ENCODE measurements around the gene PORCN. TPM values are rescaled to one million over a fixed set of nuclear protein-coding genes. Genes with fewer than 3 reads are reported as not detected.
"Not testable (repeated sequence)": the region's sequence is repeated elsewhere in the genome, so short reads cannot be mapped to it uniquely, and the experiment has no call there.

The PORCN gene
- total RNA-seq, 1 experiment from 2014 or later, result 33.6 TPM

GRCh38 chrX:48540028-48540375 lies 31.2 kb downstream of the PORCN start:
- peak; percentile 47 for DNase-seq (ENCODE audit: low read depth)

GRCh38 chrX:48540480-48540879 lies 31.7 kb downstream of the PORCN start:
- DNase-seq (ENCODE audit: low read depth), result no peak

- no peak for DNase-seq (ENCODE audit: low read depth)
Observed at GRCh38 chrX:48541140-48541814, 32.5 kb downstream of the PORCN start.

GRCh38 chrX:48548871-48549270 lies 40.1 kb downstream of the PORCN start:
- DNase-seq (ENCODE audit: low read depth), result no peak

- not testable (repeated sequence) for DNase-seq (ENCODE audit: low read depth)
Observed at GRCh38 chrX:48555731-48556325, 47.0 kb downstream of the PORCN start.

- DNase-seq (ENCODE audit: low read depth), result peak; percentile 79
Observed at GRCh38 chrX:48558271-48558670, 49.5 kb downstream of the PORCN start.

- DNase-seq (ENCODE audit: low read depth), result no peak
Observed at GRCh38 chrX:48559636-48560035, 50.8 kb downstream of the PORCN start.

GRCh38 chrX:48560056-48560455 lies 51.3 kb downstream of the PORCN start:
- DNase-seq (ENCODE audit: low read depth), result no peak

- no peak for DNase-seq (ENCODE audit: low read depth)
Observed at GRCh38 chrX:48560681-48561080, 51.9 kb downstream of the PORCN start.

GRCh38 chrX:48569958-48570357 lies 61.2 kb downstream of the PORCN start:
- peak; percentile 57 for DNase-seq (ENCODE audit: low read depth)

Other genes starting within 250 kb of the PORCN start
- not detected in 2 replicates for gene SSX3, start 152.3 kb upstream of the PORCN start, total RNA-seq (2014; rRNA removed; shearing (Covaris generic))
- 0.36 TPM in 1 of 2 replicates, not detected in the other for gene SSX4, start 125.5 kb upstream of the PORCN start, total RNA-seq (2014; rRNA removed; shearing (Covaris generic))
- gene SSX4B, start 97.0 kb upstream of the PORCN start, total RNA-seq (2014; rRNA removed; shearing (Covaris generic)), result 0.36 TPM in 1 of 2 replicates, not detected in the other
- 0.24 and 0.98 TPM in 2 replicates for gene SLC38A5, start 38.7 kb upstream of the PORCN start, total RNA-seq (2014; rRNA removed; shearing (Covaris generic))
- 120 and 137 TPM in 2 replicates for gene FTSJ1, start 32.8 kb upstream of the PORCN start, total RNA-seq (2014; rRNA removed; shearing (Covaris generic))
- 135 and 174 TPM in 2 replicates for gene EBP, start 12.8 kb downstream of the PORCN start, total RNA-seq (2014; rRNA removed; shearing (Covaris generic))
- gene TBC1D25, start 30.7 kb downstream of the PORCN start, total RNA-seq (2014; rRNA removed; shearing (Covaris generic)), result 5.9 and 7.4 TPM in 2 replicates
- gene RBM3, start 65.5 kb downstream of the PORCN start, total RNA-seq (2014; rRNA removed; shearing (Covaris generic)), result 200 and 208 TPM in 2 replicates
- 62.4 and 74.1 TPM in 2 replicates for gene WDR13, start 88.5 kb downstream of the PORCN start, total RNA-seq (2014; rRNA removed; shearing (Covaris generic))
- 0.84 and 1.5 TPM in 2 replicates for gene WAS, start 174.8 kb downstream of the PORCN start, total RNA-seq (2014; rRNA removed; shearing (Covaris generic))
- gene SUV39H1, start 187.7 kb downstream of the PORCN start, total RNA-seq (2014; rRNA removed; shearing (Covaris generic)), result 22.3 and 27.0 TPM in 2 replicates